Measurements from ENCODE around the gene TMEM63C.

The TMEM63C gene

GRCh38 chr14:77143071-77143470 is 38.5 kb upstream of the TMEM63C start:
- no peaks in the 10 kb centered on the region for H3K9me2 ChIP-seq (ENCODE audit: low read depth, low read length)
- no peaks in the 10 kb centered on the region for H3K4me1 ChIP-seq (ENCODE audit: insufficient read depth, low read length, severe bottlenecking)
- H3K27me3 ChIP-seq (ENCODE audit: insufficient read depth, low read length) = no peaks in the 10 kb centered on the region
- no peaks in the 10 kb centered on the region for H3K9me3 ChIP-seq (ENCODE audit: low read length)
- no peaks in the 10 kb centered on the region for H3F3A ChIP-seq (ENCODE audit: insufficient read depth, low read length)
- H3K4me3 ChIP-seq (ENCODE audit: low read depth, low read length, poor library complexity, severe bottlenecking) = no peak overlapping the region
- H3K4me2 ChIP-seq (ENCODE audit: low read length) = no peak overlapping the region
- no peak overlapping the region for H2AFZ ChIP-seq (ENCODE audit: low read length)
- H4K20me1 ChIP-seq (ENCODE audit: insufficient read depth, low read length) = no peaks in the 10 kb centered on the region
- H3K27ac ChIP-seq (ENCODE audit: low read depth, low read length, poor library complexity, severe bottlenecking) = no peak overlapping the region
- no peaks in the 10 kb centered on the region for H3K36me3 ChIP-seq (ENCODE audit: insufficient read depth, low read length)
- TF ChIP-seq CTCF (IDR thresholded peaks at IDR 0.05; ENCODE audit: low read length) (no peak), EZH2 (IDR thresholded peaks at IDR 0.05; ENCODE audit: borderline replicate concordance, low read length) (no peak)
- no peaks in the 10 kb centered on the region for H3K79me2 ChIP-seq (ENCODE audit: insufficient read depth, low read length)
- H3K9ac ChIP-seq (ENCODE audit: low read length) = no peak overlapping the region

GRCh38 chr14:77144412-77145115 is 37.0 kb upstream of the TMEM63C start:
- no peaks in the 10 kb centered on the region for H3K9me2 ChIP-seq (ENCODE audit: low read depth, low read length)
- no peaks in the 10 kb centered on the region for H3F3A ChIP-seq (ENCODE audit: insufficient read depth, low read length)
- H3K27ac ChIP-seq (ENCODE audit: low read depth, low read length, poor library complexity, severe bottlenecking) = no peak overlapping the region
- H3K27me3 ChIP-seq (ENCODE audit: insufficient read depth, low read length) = no peaks in the 10 kb centered on the region
- H2AFZ ChIP-seq (ENCODE audit: low read length) = no peak overlapping the region
- H3K4me3 ChIP-seq (ENCODE audit: low read depth, low read length, poor library complexity, severe bottlenecking) = no peak overlapping the region
- TF ChIP-seq CTCF (IDR thresholded peaks at IDR 0.05; ENCODE audit: low read length) (no peak), EZH2 (IDR thresholded peaks at IDR 0.05; ENCODE audit: borderline replicate concordance, low read length) (no peak)
- H3K4me1 ChIP-seq (ENCODE audit: insufficient read depth, low read length, severe bottlenecking) = no peaks in the 10 kb centered on the region
- H3K4me2 ChIP-seq (ENCODE audit: low read length) = no peak overlapping the region
- H3K79me2 ChIP-seq (ENCODE audit: insufficient read depth, low read length) = no peaks in the 10 kb centered on the region
- H3K9ac ChIP-seq (ENCODE audit: low read length) = no peak overlapping the region
- no peaks in the 10 kb centered on the region for H3K9me3 ChIP-seq (ENCODE audit: low read length)
- no peaks in the 10 kb centered on the region for H3K36me3 ChIP-seq (ENCODE audit: insufficient read depth, low read length)
- H4K20me1 ChIP-seq (ENCODE audit: insufficient read depth, low read length) = no peaks in the 10 kb centered on the region

GRCh38 chr14:77145975-77146740 is 35.4 kb upstream of the TMEM63C start:
- no peak overlapping the region for H3K27ac ChIP-seq (ENCODE audit: low read depth, low read length, poor library complexity, severe bottlenecking)
- no peaks in the 10 kb centered on the region for H3F3A ChIP-seq (ENCODE audit: insufficient read depth, low read length)
- H3K27me3 ChIP-seq (ENCODE audit: insufficient read depth, low read length) = no peaks in the 10 kb centered on the region
- H3K4me1 ChIP-seq (ENCODE audit: insufficient read depth, low read length, severe bottlenecking) = no peaks in the 10 kb centered on the region
- no peaks in the 10 kb centered on the region for H3K36me3 ChIP-seq (ENCODE audit: insufficient read depth, low read length)
- no peak for TF ChIP-seq EZH2 (IDR thresholded peaks at IDR 0.05; ENCODE audit: borderline replicate concordance, low read length)
- no peak for TF ChIP-seq CTCF (IDR thresholded peaks at IDR 0.05; ENCODE audit: low read length)
- H3K9ac ChIP-seq (ENCODE audit: low read length) = no peak overlapping the region
- H3K4me3 ChIP-seq (ENCODE audit: low read depth, low read length, poor library complexity, severe bottlenecking) = no peak overlapping the region
- no peaks in the 10 kb centered on the region for H3K79me2 ChIP-seq (ENCODE audit: insufficient read depth, low read length)
- H3K4me2 ChIP-seq (ENCODE audit: low read length) = no peak overlapping the region
- no peaks in the 10 kb centered on the region for H3K9me2 ChIP-seq (ENCODE audit: low read depth, low read length)
- no peaks in the 10 kb centered on the region for H4K20me1 ChIP-seq (ENCODE audit: insufficient read depth, low read length)
- no peaks in the 10 kb centered on the region for H3K9me3 ChIP-seq (ENCODE audit: low read length)
- no peak overlapping the region for H2AFZ ChIP-seq (ENCODE audit: low read length)

All from OCI-LY1 (cell line).